Trophoblast cell (in vitro differentiated cells and primary cell): ENCODE measurements around the gene FBH1.
"Not testable (repeated sequence)": the region's sequence is repeated elsewhere in the genome, so short reads cannot be mapped to it uniquely, and the experiment has no call there.

Experiments
- DNase-seq, 2 donors: peaks; one replicate each; pipeline ENCODE4 v3.0.0-alpha.2; 2016
- H2AFZ ChIP-seq: 2 replicates; pipeline ENCODE4 v1.6.1; 2013; ENCODE audit warnings: low read length, moderate library complexity, mild to moderate bottlenecking; ENCODE audit not compliant: insufficient read depth, poor library complexity
- H2AK5ac ChIP-seq: 2 replicates; pipeline ENCODE4 v1.6.1; 2013; ENCODE audit warnings: mild to moderate bottlenecking, low read length
- H2BK120ac ChIP-seq: 2 replicates; pipeline ENCODE4 v1.6.1; 2013; ENCODE audit warnings: low read length, mild to moderate bottlenecking, moderate library complexity; ENCODE audit not compliant: insufficient read depth, poor library complexity
- H2BK12ac ChIP-seq: 2 replicates; pipeline ENCODE4 v1.6.1; 2013; ENCODE audit warnings: mild to moderate bottlenecking, low read length, moderate library complexity
- H2BK5ac ChIP-seq: 2 replicates; pipeline ENCODE4 v1.6.1; 2013; ENCODE audit warnings: low read length, low read depth, moderate library complexity, mild to moderate bottlenecking; ENCODE audit not compliant: poor library complexity
- H3K14ac ChIP-seq: 2 replicates; pipeline ENCODE4 v1.6.1; 2013; ENCODE audit warnings: mild to moderate bottlenecking, low read length
- H3K18ac ChIP-seq: 2 replicates; pipeline ENCODE4 v1.6.1; 2013; ENCODE audit warnings: mild to moderate bottlenecking, low read length
- H3K23ac ChIP-seq: 2 replicates; pipeline ENCODE4 v1.6.1; 2013; ENCODE audit warnings: low read length
- H3K27ac ChIP-seq: 2 replicates; pipeline ENCODE4 v1.5.1; 2013; ENCODE audit warnings: low read depth, mild to moderate bottlenecking, inconsistent platforms, low read length, moderate library complexity
- H3K27me3 ChIP-seq: 2 replicates; pipeline ENCODE4 v1.6.1; 2013; ENCODE audit warnings: inconsistent platforms, mild to moderate bottlenecking, low read length, moderate library complexity; ENCODE audit not compliant: insufficient read depth
- H3K36me3 ChIP-seq, 2 experiments: 1 replicate in 1 of 2; 2 replicates in 1 of 2; pipeline ENCODE4 v1.6.1; 2013; ENCODE audit warnings: low read length in 2 of 2, mild to moderate bottlenecking in 2 of 2, moderate library complexity in 1 of 2; ENCODE audit not compliant: insufficient read depth in 2 of 2, control insufficient read depth in 1 of 2
- H3K4ac ChIP-seq: 2 replicates; pipeline ENCODE4 v1.6.1; 2013; ENCODE audit warnings: low read depth, mild to moderate bottlenecking, low read length, moderate library complexity
- H3K4me1 ChIP-seq, 2 experiments: 1 replicate in 1 of 2; 2 replicates in 1 of 2; pipeline ENCODE4 v1.6.1; 2013; ENCODE audit warnings: low read length in 2 of 2, mild to moderate bottlenecking in 2 of 2, moderate library complexity in 1 of 2; ENCODE audit not compliant: insufficient read depth in 2 of 2, control insufficient read depth in 1 of 2
- H3K4me2 ChIP-seq: 2 replicates; pipeline ENCODE4 v1.6.1; 2013; ENCODE audit warnings: inconsistent platforms, mild to moderate bottlenecking, low read length, moderate library complexity
- H3K4me3 ChIP-seq: 2 replicates; pipeline ENCODE4 v1.5.1; 2013; ENCODE audit warnings: mild to moderate bottlenecking, low read depth, low read length, inconsistent platforms
- H3K79me1 ChIP-seq: one replicate; pipeline ENCODE4 v1.6.1; 2013; ENCODE audit warnings: low read length
- H3K79me2 ChIP-seq: 2 replicates; pipeline ENCODE4 v1.6.1; 2013; ENCODE audit warnings: low read length, mild to moderate bottlenecking; ENCODE audit not compliant: control insufficient read depth, insufficient read depth, poor library complexity
- H3K9ac ChIP-seq: 2 replicates; pipeline ENCODE4 v1.6.1; 2013; ENCODE audit warnings: mild to moderate bottlenecking, low read length
- H3K9me3 ChIP-seq: 2 replicates; pipeline ENCODE4 v1.6.1; 2013; ENCODE audit warnings: low read depth, mild to moderate bottlenecking, control low read depth, inconsistent platforms, low read length; ENCODE audit not compliant: insufficient read depth
- H4K12ac ChIP-seq: 2 replicates; pipeline ENCODE4 v1.6.1; 2013; ENCODE audit warnings: low read depth, mild to moderate bottlenecking, low read length, moderate library complexity
- H4K8ac ChIP-seq: 2 replicates; pipeline ENCODE4 v1.6.1; 2013; ENCODE audit warnings: low read depth, mild to moderate bottlenecking, low read length, moderate library complexity
- H4K91ac ChIP-seq: one replicate; pipeline ENCODE4 v1.6.1; 2013; ENCODE audit warnings: low read depth, mild to moderate bottlenecking, low read length, moderate library complexity
- WGBS: extraction: QIAGEN DNeasy Blood & Tissue Kit; methylation state at CpG from one replicate; pipeline ENCODE4 v1.1.7; 2013; ENCODE audit warnings: missing lambda C conversion rate; ENCODE audit not compliant: insufficient read length, insufficient coverage; ENCODE audit errors: extremely low coverage; 5-methylcytosine and 5-hydroxymethylcytosine counted together

Gene FBH1

GRCh38 chr10:5962358-5962940, 72.4 kb downstream of the FBH1 start:
- not testable (repeated sequence) for H3K27ac ChIP-seq, H4K8ac ChIP-seq, H3K9me3 ChIP-seq, H2AFZ ChIP-seq, H3K4me1 ChIP-seq, H3K4me2 ChIP-seq, H3K79me1 ChIP-seq, DNase-seq, H3K27me3 ChIP-seq, H4K12ac ChIP-seq, H3K23ac ChIP-seq, H2AK5ac ChIP-seq, H3K18ac ChIP-seq, H2BK12ac ChIP-seq, H3K4me3 ChIP-seq, H2BK120ac ChIP-seq, H4K91ac ChIP-seq, H3K4ac ChIP-seq, H2BK5ac ChIP-seq, H3K36me3 ChIP-seq, H3K79me2 ChIP-seq, H3K14ac ChIP-seq, H3K9ac ChIP-seq
- no CpG with 5 or more reads among the region's 10 CpGs for WGBS

GRCh38 chr10:5963071-5963470, 73.0 kb downstream of the FBH1 start:
- no peak overlapping the region for H2AFZ ChIP-seq
- no peak overlapping the region for H4K12ac ChIP-seq
- H2AK5ac ChIP-seq = no peak overlapping the region
- no peaks in the 10 kb centered on the region for H3K4me1 ChIP-seq
- no peaks in the 10 kb centered on the region for H3K9me3 ChIP-seq
- H3K27me3 ChIP-seq = no peaks in the 10 kb centered on the region
- WGBS = no CpG with 5 or more reads among the region's 7 CpGs
- no peaks in the 10 kb centered on the region for H3K79me2 ChIP-seq
- no peak overlapping the region for H3K4me2 ChIP-seq
- no peak overlapping the region for H2BK12ac ChIP-seq
- H2BK5ac ChIP-seq = no peak overlapping the region
- no peaks in the 10 kb centered on the region for H3K36me3 ChIP-seq
- H3K14ac ChIP-seq = no peak overlapping the region
- H2BK120ac ChIP-seq = no peak overlapping the region
- DNase-seq = no peak
- no peak overlapping the region for H3K4me3 ChIP-seq
- H4K91ac ChIP-seq = no peak overlapping the region
- H4K8ac ChIP-seq = no peak overlapping the region
- H3K27ac ChIP-seq = no peak overlapping the region
- H3K4ac ChIP-seq = no peak overlapping the region
- H3K18ac ChIP-seq = no peak overlapping the region
- H3K9ac ChIP-seq = no peak overlapping the region
- H3K23ac ChIP-seq = no peak overlapping the region
- no peaks in the 10 kb centered on the region for H3K79me1 ChIP-seq

- no peaks in the 10 kb centered on the region for H3K27me3 ChIP-seq
- WGBS = no CpG with 5 or more reads among the region's 10 CpGs
- H2BK120ac ChIP-seq = no peak overlapping the region
- no peaks in the 10 kb centered on the region for H3K36me3 ChIP-seq
- no peak overlapping the region for H4K12ac ChIP-seq
- H2AFZ ChIP-seq = no peak overlapping the region
- no peaks in the 10 kb centered on the region for H3K79me1 ChIP-seq
- H3K27ac ChIP-seq = no peak overlapping the region
- H3K14ac ChIP-seq = no peak overlapping the region
- DNase-seq = no peak
- H3K4ac ChIP-seq = no peak overlapping the region
- H4K91ac ChIP-seq = no peak overlapping the region
- H3K18ac ChIP-seq = no peak overlapping the region
- no peak overlapping the region for H3K4me2 ChIP-seq
- no peaks in the 10 kb centered on the region for H3K9me3 ChIP-seq
- no peaks in the 10 kb centered on the region for H3K79me2 ChIP-seq
- no peak overlapping the region for H2BK5ac ChIP-seq
- no peak overlapping the region for H2BK12ac ChIP-seq
- H4K8ac ChIP-seq = no peak overlapping the region
- no peak overlapping the region for H3K9ac ChIP-seq
- no peaks in the 10 kb centered on the region for H3K4me1 ChIP-seq
- H3K23ac ChIP-seq = no peak overlapping the region
- H3K4me3 ChIP-seq = no peak overlapping the region
- H2AK5ac ChIP-seq = no peak overlapping the region
Observed at GRCh38 chr10:5963591-5963990, 73.5 kb downstream of the FBH1 start.

GRCh38 chr10:5964736-5965135, 74.7 kb downstream of the FBH1 start:
- H2AFZ ChIP-seq = no peak overlapping the region
- WGBS = no CpG with 5 or more reads among the region's 13 CpGs

More at GRCh38 chr10:5964736-5965135, 74.7 kb downstream of the FBH1 start:
- no peak overlapping the region for H3K18ac ChIP-seq
- no peaks in the 10 kb centered on the region for H3K79me1 ChIP-seq
- H3K27me3 ChIP-seq = no peaks in the 10 kb centered on the region
- no peaks in the 10 kb centered on the region for H3K79me2 ChIP-seq
- no peak overlapping the region for H4K91ac ChIP-seq
- no peaks in the 10 kb centered on the region for H3K36me3 ChIP-seq
- H3K27ac ChIP-seq = no peak overlapping the region
- H3K4me1 ChIP-seq = no peaks in the 10 kb centered on the region
- H2BK120ac ChIP-seq = no peak overlapping the region
- H3K4me2 ChIP-seq = no peak overlapping the region
- no peak overlapping the region for H3K9ac ChIP-seq
- no peak overlapping the region for H3K4ac ChIP-seq
- no peak overlapping the region for H3K4me3 ChIP-seq
- no peak for DNase-seq
- no peak overlapping the region for H4K12ac ChIP-seq
- H3K23ac ChIP-seq = no peak overlapping the region
- H3K14ac ChIP-seq = no peak overlapping the region
- H3K9me3 ChIP-seq = no peaks in the 10 kb centered on the region
- no peak overlapping the region for H2BK5ac ChIP-seq
- H4K8ac ChIP-seq = no peak overlapping the region
- H2AK5ac ChIP-seq = no peak overlapping the region
- H2BK12ac ChIP-seq = no peak overlapping the region
